Breast epithelium (tissue), 3 donors: ENCODE data around the gene SLITRK3.

Source experiments
- CTCF ChIP-seq, 3 donors: fragments of 450-650 bp; IDR thresholded peaks; one replicate each; pipeline ENCODE4 v1.5.1; 2016 to 2017; ENCODE audit warnings: antibody characterized with exemption in 3 of 3, mild to moderate bottlenecking in 3 of 3, moderate library complexity in 3 of 3
- POLR2A ChIP-seq: fragments of 450-650 bp; IDR thresholded peaks from one replicate; pipeline ENCODE4 v1.6.1; 2016; ENCODE audit warnings: antibody characterized with exemption, mild to moderate bottlenecking, moderate library complexity
- POLR2AphosphoS5 ChIP-seq, 3 donors: sonication (generic); formaldehyde crosslinking; IDR thresholded peaks; one replicate each; pipeline ENCODE4 v1.6.1; 2017; ENCODE audit warnings: antibody characterized with exemption in 3 of 3

- no peak for TF ChIP-seq CTCF (IDR thresholded peaks at IDR 0.05)
- TF ChIP-seq POLR2A = no peak
- TF ChIP-seq POLR2AphosphoS5 (IDR thresholded peaks at IDR 0.05) = no peak
These were observed 25.9 kb downstream of the SLITRK3 start for GRCh38 chr3:165170236-165170635.
